Measurements from ENCODE around the gene TCEAL9. TPM values are rescaled to one million over a fixed set of nuclear protein-coding genes. Genes with fewer than 3 reads are reported as not detected.

TCEAL9 gene
- total and polyA plus RNA-seq, 2 of the 8 experiments (the other 6 are each of a cell fraction or from before 2014, with no cell fraction given): 22.2 to 36.8 TPM

DNA sequence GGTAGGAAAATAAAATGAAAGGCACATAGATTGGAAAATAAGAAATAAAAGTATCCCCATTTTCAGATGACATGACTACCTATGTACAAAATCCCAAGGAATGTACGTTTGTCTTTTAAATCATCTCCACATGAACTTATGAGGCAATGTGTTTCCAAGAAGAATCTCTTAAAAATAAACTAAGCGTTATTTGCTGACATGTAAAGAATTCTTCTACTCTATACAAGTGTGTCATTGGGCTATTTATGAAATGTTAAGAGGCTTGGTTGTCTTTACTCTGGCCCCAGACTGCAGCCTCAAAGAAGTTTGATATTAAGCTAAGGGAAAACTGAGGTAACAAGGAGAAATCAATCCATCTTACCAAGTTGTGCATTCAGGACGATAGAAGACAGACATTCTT is 37.2 kb downstream of the TCEAL9 start:
- Histone ChIP-seq H3K9ac (replicated peaks in 1 of 4; ENCODE audit: extremely low read depth in 1 of 4, low read depth in 3 of 4, low read length in 3 of 4) (no peak overlapping the region), H4K8ac (ENCODE audit: extremely low read depth, insufficient read depth, low read length) (no peak overlapping the region)
- 72% methylated on average over 3 of the region's 3 CpGs; no CpG with 5 or more reads in 1 of the 2 experiments for WGBS, 2 experiments (ENCODE audit: extremely low coverage in 1 of 2, insufficient coverage in 1 of 2, insufficient read length in 1 of 2, insufficient replicate concordance in 2 of 2, low coverage in 1 of 2, low lambda C conversion rate in 2 of 2, missing lambda C conversion rate in 1 of 2)

More for the DNA sequence above, 37.2 kb downstream of the TCEAL9 start:
- TF ChIP-seq POU5F1 (IDR thresholded peaks at IDR 0.05; ENCODE audit: low read depth, low read length) (no peak), NRF1 (IDR thresholded peaks at IDR 0.05; ENCODE audit: low read depth, low read length) (no peak), CREB1 (IDR thresholded peaks at IDR 0.05) (no peak), SIN3A (conservative IDR thresholded peaks at IDR 0.05 in 1 of 2, IDR thresholded peaks at IDR 0.05 in 1 of 2; ENCODE audit: low read depth in 1 of 2, low read length in 2 of 2) (no peak)
- Histone ChIP-seq H3K27me3 (replicated peaks in 1 of 4; ENCODE audit: control insufficient read depth in 3 of 4, extremely low read depth in 1 of 4, insufficient read depth in 3 of 4, low read length in 3 of 4) (no peaks in the 10 kb centered on the region), H2AFZ (ENCODE audit: low read length) (no peak overlapping the region), H3K79me2 (ENCODE audit: control insufficient read depth in 1 of 2, insufficient read depth in 2 of 2, low read length in 2 of 2) (no peaks in the 10 kb centered on the region), H3K36me3 (ENCODE audit: control insufficient read depth in 2 of 4, insufficient read depth in 4 of 4, low read length in 3 of 4) (no peaks in the 10 kb centered on the region), H3K4ac (replicated peaks; ENCODE audit: insufficient read length, low read depth, low read length) (no peak overlapping the region), H2BK5ac (ENCODE audit: low read depth, low read length) (no peak overlapping the region), H3K56ac (replicated peaks; ENCODE audit: insufficient read length, low read depth, low read length) (no peak overlapping the region), H3K14ac (ENCODE audit: insufficient read length) (no peak overlapping the region), H3K9me3 (ENCODE audit: insufficient read depth in 2 of 2, low read depth in 1 of 2, low read length in 1 of 2) (no peaks in the 10 kb centered on the region), H4K91ac (replicated peaks; ENCODE audit: insufficient read length, low read length) (no peak overlapping the region), H2BK12ac (ENCODE audit: low read depth, low read length) (no peak overlapping the region), H3K23ac (ENCODE audit: insufficient read length) (no peak overlapping the region), H2BK120ac (replicated peaks; ENCODE audit: low read depth, low read length) (no peak overlapping the region), H2BK20ac (ENCODE audit: low read length) (no peak overlapping the region), H3K27ac (ENCODE audit: low read depth, low read length) (no peak overlapping the region), H3K79me1 (ENCODE audit: low read depth, low read length) (no peaks in the 10 kb centered on the region), H3K4me3 (ENCODE audit: extremely low read depth in 1 of 4, insufficient read depth in 2 of 4, low read depth in 3 of 4, low read length in 4 of 4) (no peak overlapping the region), H4K5ac (ENCODE audit: insufficient read length, low read depth, low read length) (no peak overlapping the region), H2AK5ac (ENCODE audit: low read depth, low read length) (no peak overlapping the region), H3K18ac (ENCODE audit: extremely low read depth, low read length) (no peak overlapping the region), H2BK15ac (ENCODE audit: low read length) (no peak overlapping the region), H3K23me2 (ENCODE audit: low read depth, low read length) (no peaks in the 10 kb centered on the region), H4K20me1 (replicated peaks in 1 of 2; ENCODE audit: control insufficient read depth in 1 of 2, insufficient read depth in 2 of 2, low read length in 2 of 2) (no peaks in the 10 kb centered on the region), H3K4me1 (replicated peaks in 1 of 4; ENCODE audit: control insufficient read depth in 3 of 4, insufficient read depth in 4 of 4, low read length in 3 of 4) (no peaks in the 10 kb centered on the region), H3K4me2 (ENCODE audit: insufficient read depth in 1 of 2, low read depth in 2 of 2, low read length in 2 of 2) (no peak overlapping the region)
- ChIA-PET CTCF (ENCODE audit: partially characterized antibody) (no interaction called here), POLR2A (ENCODE audit: partially characterized antibody) (no interaction called here)
- FAIRE-seq (no peak), DNase-seq (ENCODE audit: low read depth in 1 of 2, low spot score in 2 of 2) (no peak)
